Stimulated activated naive CD8-positive, alpha-beta T cell treated with anti-CD3 and anti-CD28 coated beads, Interleukin-15, Interleukin-2, amounts not matched to agents 100 U/mL and 50 U/mL, for 24 hours (primary cell): ENCODE data around the gene EHD2.
"Not testable (repeated sequence)": the region's sequence is repeated elsewhere in the genome, so short reads cannot be mapped to it uniquely, and the experiment has no call there.

Experiments used
- ATAC-seq: fragments of 150-1000 bp; cut with Tn5 transposase; one replicate; pipeline ENCODE4 v1.10.0; 2021
- DNase-seq: peaks from one replicate; pipeline ENCODE4 v3.0.0; 2021

The EHD2 gene, protein sequence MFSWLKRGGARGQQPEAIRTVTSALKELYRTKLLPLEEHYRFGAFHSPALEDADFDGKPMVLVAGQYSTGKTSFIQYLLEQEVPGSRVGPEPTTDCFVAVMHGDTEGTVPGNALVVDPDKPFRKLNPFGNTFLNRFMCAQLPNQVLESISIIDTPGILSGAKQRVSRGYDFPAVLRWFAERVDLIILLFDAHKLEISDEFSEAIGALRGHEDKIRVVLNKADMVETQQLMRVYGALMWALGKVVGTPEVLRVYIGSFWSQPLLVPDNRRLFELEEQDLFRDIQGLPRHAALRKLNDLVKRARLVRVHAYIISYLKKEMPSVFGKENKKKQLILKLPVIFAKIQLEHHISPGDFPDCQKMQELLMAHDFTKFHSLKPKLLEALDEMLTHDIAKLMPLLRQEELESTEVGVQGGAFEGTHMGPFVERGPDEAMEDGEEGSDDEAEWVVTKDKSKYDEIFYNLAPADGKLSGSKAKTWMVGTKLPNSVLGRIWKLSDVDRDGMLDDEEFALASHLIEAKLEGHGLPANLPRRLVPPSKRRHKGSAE

DNA sequence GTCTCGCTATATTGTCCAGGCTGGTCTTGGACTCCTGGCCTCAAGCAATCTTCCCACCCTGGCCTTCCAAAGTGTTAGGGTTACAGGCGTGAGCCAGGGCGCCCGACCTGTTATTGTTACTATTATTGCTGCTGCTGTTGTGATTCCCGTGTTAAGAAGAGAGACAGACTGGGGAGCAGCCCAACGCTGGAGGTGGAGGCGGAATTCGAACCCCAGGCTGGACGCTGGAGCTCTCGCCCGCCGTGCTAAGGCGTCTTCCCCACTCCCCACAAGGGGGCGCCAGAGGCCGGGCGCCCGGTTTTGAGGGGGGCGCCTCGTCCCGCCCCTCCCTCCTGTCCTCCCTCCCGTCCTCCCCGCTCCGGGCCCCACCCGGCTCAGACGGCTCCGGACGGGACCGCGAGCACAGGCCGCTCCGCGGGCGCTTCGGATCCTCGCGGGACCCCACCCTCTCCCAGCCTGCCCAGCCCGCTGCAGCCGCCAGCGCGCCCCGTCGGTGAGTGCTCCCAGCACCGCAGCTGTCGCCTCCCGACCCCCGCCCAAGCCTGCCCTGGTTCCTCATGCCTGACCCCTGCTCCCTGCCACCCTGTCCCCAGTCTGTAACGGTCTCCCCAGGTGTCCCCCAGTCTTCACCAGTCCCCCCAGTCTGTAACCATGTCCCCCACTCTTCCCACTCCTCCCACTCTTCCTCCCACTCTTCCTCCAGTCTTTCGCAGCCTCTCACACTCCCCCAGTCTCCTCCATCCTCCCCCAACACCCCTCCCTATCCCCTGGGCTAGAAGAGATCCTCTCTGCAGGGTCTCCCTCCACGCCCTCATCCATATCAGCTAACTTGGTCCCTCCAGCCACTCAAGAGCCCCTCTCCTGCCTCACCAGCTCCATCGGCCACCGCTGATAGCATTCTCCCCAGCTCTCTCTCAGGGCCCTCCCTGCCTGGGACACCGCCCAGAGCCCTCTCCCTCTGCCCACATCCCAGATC lies at the start of gene EHD2:
Gene EHD2, plus strand, starts transcription at position 377 of the 976 bp plus-strand sequence. CDS start 3,191 bp downstream, outside the sequence.
- DNase-seq (peak; percentile 77), ATAC-seq (peak; percentile 81)

DNA sequence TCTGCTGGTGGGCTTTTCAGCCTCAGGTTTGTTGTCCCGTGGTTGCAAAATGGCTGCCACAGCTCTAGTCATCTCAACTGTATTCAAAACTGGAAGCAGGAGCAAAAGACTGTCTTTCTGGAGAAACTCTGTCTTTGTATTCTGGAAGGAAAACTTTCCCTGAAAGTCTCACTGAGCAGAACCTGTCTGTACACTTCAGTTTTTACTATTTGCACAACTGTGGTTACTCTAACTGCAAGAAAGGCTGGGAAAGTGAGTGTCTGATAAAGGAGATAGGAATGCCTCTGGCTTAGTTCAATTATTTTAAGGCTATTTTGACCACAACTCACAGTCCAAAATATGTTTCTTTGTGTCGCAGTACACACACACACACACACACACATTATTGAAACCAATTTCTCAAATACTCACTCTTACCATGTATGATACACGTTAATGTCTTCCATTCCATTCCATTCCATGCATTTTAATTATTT lies 49.7 kb upstream of the EHD2 start:
- no peak for DNase-seq
- ATAC-seq: no peak

DNA sequence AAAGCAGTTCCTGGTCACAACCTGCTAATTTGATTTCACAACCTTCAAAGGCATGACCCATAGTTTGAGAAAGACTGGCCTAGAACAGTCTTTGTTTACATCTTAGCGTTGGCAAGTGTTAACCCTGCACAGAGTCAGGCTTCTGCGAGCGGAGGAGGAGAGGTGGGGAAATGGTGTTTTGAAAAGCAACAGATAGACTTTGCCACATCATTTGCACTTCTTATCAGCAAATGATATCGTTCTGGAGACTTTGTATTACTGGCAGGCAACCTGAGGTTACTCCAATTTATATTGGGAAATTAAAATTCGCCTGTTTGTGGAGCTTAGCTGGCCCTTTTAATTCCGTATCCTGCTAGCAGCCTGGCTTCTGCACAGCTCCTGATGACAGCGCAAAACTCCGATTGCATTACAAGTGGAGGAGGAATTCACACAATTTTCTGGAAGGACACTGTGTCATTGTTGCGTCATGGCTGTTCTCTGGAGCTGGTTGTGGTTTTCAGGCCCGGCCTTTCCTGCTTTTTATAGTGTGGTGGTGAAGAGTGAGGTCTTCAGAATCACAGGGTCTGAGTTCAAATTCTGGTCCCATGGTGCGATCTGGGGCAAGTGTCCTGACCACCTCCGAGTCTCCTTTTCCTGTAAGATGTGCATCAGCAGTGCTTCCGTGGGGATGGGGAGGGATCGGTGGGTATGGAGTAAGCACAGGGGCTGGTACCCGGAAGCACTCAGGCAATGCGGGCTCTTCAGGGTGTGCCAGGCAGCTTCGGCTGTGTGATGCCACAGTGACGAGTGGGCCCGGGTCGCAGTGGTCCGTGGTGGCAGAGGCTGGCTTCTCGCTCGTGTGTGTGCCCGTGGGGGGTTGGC lies 49.1 kb upstream of the EHD2 start:
- ATAC-seq (no peak), DNase-seq (no peak)

DNA sequence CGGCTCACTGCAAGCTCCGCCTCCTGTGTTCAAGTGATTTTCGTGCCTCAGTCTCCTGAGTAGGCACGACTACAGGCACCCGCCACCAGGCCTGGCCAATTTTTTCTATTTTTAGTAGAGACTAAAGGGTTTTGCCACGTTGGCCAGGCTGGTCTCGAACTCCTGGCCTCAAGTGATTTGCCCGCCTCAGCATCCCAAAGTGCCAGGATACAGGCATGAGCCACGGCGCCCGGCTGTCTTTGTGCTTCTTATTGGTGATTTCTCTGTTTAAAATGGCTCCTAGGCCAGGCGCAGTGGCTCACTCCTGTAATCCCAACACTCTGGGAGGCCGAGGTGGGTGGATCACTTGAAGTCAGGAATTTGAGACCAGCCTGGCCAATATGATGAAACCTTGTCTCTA lies 44.7 kb upstream of the EHD2 start:
- DNase-seq, ATAC-seq: not testable (repeated sequence)

DNA sequence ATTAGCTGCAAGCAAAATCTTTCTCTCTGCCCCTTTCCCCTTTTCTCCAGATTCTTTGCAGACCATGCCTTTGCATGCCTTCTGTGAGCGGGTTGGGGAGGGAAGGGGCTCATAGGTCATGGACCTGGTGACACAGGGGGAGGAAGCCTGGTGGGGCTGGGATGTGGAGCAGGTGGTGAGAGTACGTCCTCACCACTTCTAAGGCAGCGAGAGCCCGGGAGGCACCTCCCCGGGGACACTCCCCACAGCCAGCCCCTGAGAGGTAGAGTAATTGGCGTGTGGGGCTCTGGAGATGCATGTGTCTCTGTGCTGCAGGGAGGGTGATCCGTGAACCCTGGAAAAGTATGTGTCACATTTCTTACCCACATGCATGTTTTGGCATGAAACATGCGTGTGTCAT lies 42.5 kb upstream of the EHD2 start:
- no peak for ATAC-seq
- no peak for DNase-seq

DNA sequence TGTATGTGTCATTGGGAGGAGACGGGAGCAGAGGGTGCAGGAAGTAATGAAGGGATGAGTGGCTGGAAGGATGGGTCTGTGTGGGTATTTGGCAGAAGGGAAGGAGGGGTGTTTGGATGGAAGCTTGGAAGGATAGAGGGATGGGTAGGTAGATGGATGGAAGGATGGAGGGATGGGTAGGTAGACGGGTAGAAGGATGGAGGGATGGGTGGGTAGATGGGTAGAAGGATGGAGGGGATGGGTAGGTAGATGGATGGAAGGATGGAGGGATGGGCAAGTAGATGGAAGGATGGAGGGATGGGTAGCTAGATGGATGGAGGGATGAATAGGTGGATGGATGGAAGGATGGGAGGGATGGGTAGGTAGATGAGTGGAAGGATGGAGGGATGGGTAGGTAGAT lies 41.7 kb upstream of the EHD2 start:
- no peak for ATAC-seq
- no peak for DNase-seq

DNA sequence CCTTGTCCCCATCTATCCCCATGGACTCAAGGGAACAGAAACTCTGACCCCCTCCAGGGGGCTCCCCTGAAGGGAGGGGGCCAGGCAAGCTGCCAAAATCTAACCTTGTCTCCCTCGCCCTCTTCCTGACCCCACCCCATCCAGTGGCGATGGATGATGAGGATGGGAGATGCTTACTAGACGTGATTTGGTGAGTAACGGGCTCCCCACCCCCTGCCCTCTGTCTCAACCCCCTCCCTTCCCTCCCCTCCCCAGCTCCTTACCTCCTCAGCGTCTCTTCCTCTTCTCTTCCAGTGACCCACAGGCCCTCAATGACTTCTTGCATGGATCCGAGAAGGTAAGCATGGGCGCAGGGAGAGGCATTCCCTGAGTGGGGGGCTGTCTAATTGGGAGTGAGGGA lies 39.8 kb upstream of the EHD2 start:
- ATAC-seq (no peak), DNase-seq (no peak)

DNA sequence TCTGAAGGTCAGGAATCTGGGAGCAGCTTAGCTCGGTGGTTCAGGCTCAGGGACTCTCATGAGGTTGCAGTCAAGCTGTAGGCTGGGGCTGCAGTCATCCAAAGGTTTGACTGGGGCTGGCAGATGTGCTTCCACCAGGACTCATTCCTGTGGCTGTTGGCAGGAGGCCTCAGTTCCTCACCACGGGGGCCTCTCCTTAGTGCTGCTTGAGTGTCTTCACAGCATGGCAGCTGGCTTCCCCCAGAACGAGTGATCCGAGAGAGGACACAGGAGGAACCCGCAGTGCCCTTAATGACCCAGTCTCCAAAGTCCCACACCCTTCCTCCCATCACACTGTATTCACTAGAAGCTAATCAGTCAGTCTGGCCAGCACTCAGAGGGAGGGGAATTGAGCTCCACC lies 38.7 kb upstream of the EHD2 start:
- no peak for DNase-seq
- no peak for ATAC-seq

DNA sequence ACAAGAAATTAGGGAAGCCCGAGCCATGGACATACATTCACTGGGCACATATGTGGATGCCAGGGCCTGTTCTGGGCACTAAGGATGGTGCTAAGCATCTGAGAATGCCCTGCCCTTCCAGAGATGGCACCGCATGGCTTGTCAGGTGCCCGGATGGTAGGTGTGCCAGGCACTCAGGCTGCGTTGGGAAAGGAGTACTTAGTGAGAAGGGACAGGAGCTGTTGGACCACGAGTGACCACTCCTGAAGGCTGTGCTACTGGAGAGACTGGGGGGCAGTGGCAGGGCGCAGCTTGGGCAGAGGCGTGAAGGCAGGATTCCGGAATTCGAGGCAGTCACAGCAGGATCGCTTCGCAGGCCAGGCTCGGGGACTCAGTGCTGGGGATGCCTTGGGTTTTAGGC lies 38.0 kb upstream of the EHD2 start:
- DNase-seq: no peak
- ATAC-seq: no peak

DNA sequence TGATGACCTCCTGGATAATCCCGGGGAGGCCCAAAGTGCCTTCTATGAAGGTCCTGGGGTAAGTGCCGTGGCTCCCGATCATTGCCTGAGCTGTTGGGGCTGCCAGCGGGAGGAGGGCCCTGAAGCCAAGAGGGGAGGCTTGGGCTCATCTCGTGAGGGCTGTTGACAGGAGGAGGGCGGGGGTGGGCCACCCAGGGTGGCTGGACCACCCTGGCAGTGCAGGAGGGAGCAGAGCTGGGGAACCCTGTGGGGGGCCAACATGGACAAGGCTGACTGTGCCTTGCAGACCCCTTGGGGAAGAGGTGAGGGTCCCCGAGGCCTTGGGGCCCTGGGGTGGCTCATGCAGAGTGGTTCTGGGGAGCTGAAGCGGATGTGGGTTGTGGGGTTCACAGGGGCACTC lies 37.4 kb upstream of the EHD2 start:
- ATAC-seq (no peak), DNase-seq (no peak)

DNA sequence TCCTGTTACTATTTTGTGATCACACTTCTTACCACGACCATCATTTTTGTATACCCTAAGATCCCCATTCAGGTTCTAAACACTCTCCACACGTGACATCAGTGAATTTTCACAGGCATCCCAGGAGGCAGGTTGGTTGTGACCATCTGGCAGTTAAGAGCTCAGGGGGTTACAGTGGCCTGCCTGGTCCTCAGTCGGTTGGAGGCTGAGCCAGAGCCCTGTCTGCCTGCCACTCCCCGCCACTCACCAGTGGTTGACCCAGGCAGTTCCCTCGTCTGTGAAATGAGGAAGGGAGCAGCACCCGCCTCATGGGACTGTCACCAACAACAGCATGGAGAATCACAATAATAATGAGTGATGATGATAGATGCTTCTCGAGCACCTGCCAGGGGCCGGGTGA lies 36.4 kb upstream of the EHD2 start:
- ATAC-seq (no peak), DNase-seq (no peak)

DNA sequence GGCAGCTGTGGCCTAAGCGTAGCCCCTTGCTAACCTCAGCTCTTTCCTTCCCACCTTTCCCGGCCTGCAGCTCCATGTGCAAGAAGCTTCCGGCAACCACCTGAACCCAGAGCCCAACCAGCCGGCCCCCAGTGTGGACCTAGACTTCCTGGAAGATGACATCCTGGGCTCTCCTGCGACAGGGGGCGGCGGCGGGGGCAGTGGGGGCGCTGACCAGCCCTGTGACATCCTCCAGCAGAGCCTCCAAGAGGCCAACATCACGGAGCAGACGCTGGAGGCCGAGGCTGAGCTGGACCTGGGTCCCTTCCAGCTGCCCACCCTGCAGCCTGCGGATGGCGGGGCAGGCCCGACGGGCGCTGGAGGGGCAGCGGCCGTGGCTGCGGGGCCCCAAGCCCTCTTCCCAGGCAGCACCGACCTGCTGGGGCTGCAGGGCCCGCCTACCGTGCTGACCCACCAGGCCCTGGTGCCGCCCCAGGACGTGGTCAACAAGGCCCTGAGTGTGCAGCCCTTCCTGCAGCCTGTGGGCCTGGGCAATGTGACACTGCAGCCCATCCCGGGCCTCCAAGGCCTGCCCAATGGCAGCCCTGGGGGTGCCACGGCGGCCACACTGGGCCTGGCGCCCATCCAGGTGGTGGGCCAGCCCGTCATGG lies 33.8 kb upstream of the EHD2 start:
- ATAC-seq (no peak), DNase-seq (no peak)

DNA sequence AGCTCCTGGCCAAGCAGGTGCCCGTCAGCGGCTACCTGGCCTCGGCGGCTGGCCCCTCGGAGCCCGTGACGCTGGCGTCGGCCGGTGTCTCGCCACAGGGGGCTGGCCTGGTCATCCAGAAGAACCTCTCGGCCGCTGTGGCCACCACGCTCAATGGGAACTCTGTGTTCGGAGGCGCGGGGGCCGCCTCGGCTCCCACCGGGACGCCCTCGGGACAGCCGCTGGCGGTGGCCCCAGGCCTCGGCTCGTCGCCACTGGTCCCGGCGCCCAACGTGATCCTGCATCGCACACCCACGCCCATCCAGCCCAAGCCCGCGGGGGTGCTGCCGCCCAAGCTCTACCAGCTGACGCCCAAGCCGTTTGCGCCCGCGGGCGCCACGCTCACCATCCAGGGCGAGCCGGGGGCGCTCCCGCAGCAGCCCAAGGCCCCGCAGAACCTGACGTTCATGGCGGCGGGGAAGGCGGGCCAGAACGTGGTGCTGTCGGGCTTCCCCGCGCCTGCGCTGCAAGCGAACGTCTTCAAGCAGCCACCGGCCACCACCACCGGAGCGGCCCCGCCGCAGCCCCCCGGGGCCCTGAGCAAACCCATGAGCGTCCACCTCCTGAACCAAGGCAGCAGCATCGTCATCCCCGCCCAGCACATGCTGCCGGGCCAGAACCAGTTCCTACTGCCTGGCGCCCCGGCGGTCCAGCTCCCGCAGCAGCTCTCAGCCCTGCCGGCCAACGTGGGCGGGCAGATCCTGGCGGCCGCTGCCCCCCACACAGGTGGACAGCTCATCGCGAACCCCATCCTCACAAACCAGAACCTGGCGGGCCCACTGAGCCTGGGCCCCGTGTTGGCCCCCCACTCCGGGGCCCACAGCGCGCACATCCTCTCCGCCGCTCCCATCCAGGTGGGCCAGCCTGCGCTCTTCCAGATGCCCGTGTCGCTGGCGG lies 33.0 kb upstream of the EHD2 start:
- DNase-seq (no peak), ATAC-seq (no peak)

DNA sequence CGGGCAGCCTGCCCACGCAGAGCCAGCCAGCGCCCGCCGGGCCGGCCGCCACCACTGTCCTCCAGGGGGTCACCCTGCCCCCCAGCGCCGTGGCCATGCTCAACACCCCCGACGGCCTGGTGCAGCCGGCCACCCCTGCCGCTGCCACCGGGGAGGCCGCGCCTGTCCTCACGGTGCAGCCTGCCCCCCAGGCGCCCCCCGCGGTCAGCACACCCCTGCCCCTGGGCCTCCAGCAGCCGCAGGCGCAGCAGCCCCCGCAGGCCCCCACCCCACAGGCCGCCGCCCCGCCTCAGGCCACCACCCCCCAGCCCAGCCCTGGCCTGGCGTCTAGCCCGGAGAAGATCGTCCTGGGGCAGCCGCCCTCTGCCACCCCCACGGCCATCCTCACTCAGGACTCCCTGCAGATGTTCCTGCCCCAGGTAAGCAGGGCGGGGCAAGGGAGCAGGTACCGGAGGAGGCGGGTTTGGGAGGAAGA lies 32.3 kb upstream of the EHD2 start:
- DNase-seq: no peak
- ATAC-seq: no peak

DNA sequence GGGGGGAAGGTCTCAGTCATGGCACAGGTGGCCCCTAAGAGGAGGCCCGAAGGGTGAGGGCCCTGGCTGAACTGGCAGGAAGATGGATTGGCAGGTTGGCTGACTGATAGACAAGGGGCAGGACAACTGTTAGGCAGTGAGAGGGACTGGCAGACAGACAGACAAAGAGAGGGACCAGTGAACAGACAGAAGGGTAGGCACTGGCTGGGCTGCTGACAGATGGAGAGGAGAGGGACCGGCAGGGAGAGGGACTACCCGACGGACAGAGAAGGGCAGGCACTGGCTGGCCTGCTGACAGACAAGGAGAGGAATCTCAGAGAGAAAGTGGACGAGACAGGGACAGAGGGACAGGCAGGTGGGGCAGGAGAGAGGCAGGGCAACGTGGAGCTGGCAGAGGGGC lies 31.8 kb upstream of the EHD2 start:
- DNase-seq (no peak), ATAC-seq (no peak)

DNA sequence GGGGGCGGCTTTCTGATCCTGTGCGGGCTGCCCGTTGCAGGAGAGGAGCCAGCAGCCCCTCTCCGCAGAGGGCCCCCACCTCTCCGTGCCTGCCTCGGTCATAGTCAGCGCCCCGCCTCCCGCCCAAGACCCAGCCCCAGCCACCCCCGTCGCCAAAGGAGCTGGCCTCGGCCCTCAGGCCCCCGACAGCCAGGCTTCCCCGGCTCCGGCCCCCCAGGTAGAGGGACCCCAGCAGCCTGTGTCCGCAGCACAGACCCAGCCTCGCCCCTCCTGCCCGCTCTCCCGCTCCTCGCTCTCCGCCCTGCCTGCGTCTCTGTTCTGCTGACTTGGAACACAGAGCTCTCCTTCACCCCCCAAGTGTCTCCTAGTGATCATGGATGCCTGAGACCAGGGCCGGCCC lies 31.3 kb upstream of the EHD2 start:
- DNase-seq: no peak
- ATAC-seq: no peak

DNA sequence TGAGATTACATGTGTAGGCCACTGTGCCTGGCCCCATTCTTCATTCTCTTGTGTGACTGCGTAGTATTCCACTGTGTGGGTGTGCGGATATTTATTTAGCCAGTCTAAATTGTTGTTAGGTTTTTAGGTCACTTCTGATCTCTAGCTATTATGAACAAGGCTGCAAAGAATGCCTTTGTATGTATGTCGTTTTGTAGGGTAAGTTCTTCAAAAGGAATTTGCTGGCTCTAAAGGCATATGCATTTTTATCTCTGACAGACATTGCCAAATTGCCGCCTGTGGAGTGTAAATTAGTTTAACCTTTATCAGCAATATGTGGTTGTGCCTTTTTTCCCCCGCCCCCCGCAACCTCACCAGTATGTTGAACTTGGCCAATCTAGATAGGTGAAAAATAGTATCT lies 30.3 kb upstream of the EHD2 start:
- ATAC-seq (no peak), DNase-seq (no peak)

DNA sequence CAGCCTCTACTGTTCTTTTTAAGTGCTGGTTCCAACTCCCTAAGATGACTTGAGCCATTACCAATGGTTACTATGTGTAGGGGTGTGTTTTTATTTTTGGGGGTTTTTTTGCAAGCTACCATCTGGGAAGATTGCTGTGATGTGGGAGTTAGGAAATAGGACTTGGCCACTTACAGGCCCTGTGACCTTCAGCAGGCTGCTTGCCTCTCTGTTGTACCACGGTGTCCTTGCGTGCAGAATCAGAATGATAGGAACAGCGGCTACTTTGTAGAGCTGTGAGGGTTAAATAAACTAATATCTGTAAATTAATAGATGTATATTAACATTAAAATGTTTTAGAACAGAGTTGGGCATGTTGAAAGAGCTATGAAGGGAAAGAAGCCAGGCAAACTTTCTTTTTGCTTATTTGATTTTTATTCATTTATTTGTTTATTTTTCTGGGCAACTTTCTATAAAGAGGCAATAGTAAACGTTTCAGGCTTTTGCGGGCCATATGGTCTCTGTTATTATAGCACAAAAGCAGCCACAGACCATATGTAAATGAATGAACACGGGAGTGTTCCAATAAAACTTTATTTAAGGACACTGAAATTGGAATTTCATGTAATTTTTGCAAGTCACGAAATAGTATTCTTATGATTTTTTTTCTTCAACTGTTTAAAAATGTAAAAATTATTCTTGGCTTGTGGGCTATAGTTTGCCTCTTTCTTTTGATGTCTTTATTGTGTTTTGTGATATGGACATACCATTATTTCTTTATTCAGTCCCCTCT lies 26.4 kb upstream of the EHD2 start:
- ATAC-seq: no peak
- DNase-seq: no peak

DNA sequence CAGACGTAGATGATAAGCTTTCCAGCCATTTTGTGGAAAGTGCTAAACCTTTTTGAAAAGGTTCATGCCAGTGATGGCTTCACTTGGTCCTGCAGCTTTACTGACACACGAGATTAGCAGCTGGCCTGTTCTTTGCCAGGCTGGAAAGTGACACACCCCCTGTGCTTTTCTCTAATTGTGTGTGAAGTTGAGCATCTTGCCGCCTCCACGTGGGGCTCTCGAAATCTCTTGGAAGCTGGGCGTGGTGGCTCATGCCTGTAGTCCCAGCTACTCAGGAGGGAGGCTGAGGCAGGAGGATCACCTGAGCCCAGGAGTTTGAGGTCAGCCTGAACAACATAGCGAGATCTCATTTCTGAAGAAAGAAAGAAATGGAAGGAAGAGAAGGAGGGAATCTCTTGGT lies 25.3 kb upstream of the EHD2 start:
- DNase-seq (no peak), ATAC-seq (no peak)
